ENCODE data around the gene NLRP6.
"Not testable (repeated sequence)": the region's sequence is repeated elsewhere in the genome, so short reads cannot be mapped to it uniquely, and the experiment has no call there.

Gene NLRP6

DNA sequence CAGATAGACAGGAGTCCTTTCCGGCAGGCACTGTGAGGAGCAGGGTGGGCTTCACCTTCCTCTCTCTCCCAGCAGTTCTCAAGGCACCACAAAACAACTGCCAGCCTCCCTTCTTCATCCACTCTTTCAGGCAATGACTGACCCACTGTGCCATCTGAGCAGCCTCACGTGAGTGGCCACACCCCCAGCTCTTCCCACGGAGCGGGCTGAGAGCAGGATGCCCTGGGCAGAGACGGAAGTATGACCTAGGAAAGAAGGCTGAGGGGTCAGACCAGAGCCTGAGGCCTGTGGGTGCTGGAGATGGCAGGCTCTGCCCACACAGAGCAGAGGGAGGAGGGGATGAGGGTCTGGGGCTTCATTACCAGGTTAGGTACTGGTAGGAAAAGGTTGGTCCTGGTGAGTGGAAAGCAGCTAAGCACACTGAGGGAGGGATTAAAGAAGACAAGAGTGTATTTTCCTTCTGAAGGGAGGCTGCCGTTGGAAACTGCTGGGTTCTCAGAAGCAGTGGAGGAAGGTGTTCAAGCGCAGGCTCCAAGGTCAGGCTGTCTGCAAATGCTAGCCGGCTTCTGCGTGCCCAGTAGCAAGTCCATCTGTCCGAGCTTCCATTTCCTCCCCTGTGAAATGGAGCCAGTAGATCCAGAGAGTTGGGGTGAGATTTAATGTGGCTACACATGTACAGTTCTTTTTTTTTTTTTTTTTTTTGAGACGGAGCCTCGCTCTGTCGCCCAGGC lies 4.6 kb downstream of the NLRP6 start:
- DNase-seq, result no peak

DNA sequence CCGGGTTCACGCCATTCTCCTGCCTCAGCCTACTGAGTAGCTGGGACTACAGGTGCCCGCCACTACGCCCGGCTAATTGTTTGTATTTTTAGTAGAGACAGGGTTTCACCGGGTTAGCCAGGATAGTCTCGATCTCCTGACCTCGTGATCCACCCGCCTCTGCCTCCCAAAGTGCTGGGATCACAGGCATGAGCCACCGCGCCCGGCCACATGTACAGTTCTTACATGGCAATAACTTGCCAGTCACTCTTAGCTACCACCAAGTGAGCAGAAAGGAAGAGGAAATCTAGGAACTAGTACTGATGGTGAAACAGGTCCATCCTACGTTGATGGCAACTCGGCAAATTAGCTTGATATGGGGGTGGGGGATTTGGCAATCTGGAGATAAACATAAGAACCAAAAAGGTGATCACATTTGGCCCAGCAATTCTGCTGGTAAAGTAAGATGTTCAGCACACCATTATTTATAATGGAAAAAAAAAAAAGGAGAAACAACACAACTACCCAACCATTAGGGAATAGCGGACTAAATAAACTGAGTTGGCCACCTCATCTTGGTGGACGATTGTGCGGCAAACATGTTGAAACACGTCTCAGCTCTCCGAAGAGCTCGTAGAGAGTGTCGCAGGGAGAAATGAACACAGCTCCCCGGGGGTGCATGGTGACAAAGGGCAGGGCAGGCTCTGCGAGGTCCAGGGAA lies 5.3 kb downstream of the NLRP6 start:
- no peak for DNase-seq

DNA sequence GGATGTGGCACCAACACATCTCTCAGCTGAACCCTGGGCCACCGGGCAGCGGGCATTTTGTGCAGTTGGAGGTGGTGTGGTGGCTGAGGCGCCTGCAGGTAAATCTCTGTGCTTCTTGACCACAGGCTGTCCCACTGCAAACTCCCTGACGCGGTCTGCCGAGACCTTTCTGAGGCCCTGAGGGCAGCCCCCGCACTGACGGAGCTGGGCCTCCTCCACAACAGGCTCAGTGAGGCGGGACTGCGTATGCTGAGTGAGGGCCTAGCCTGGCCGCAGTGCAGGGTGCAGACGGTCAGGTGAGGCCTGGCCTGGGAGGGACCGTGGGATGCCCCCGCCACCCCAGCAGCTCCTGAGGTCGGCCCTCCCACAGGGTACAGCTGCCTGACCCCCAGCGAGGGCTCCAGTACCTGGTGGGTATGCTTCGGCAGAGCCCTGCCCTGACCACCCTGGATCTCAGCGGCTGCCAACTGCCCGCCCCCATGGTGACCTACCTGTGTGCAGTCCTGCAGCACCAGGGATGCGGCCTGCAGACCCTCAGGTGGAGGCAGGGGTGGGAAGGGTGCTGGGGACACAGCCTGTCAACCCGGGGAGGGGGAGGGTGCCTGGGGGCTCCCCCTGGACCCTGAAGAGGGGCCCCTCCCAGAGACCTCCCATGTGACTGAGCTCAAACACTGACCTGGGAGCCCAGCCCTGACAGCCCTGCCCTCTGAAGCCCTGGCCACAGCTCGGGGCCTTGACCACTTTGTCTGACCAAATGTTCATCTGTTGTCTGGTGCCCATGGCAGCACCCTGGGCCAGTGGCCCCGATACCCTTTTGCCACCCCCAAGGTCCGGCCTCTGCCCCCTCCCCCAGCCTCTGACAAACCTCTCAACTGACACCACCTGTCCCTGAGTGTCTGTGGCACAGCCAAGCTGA lies 6.2 kb downstream of the NLRP6 start:
- no peak for DNase-seq

GRCh38 chr11:285021-285893 lies 7.0 kb downstream of the NLRP6 start:
- no peak for DNase-seq

- no peak for DNase-seq
Measured at GRCh38 chr11:285894-286220, 7.7 kb downstream of the NLRP6 start.

GRCh38 chr11:286977-287820 lies 9.0 kb downstream of the NLRP6 start:
- DNase-seq, result not testable (repeated sequence)

DNA sequence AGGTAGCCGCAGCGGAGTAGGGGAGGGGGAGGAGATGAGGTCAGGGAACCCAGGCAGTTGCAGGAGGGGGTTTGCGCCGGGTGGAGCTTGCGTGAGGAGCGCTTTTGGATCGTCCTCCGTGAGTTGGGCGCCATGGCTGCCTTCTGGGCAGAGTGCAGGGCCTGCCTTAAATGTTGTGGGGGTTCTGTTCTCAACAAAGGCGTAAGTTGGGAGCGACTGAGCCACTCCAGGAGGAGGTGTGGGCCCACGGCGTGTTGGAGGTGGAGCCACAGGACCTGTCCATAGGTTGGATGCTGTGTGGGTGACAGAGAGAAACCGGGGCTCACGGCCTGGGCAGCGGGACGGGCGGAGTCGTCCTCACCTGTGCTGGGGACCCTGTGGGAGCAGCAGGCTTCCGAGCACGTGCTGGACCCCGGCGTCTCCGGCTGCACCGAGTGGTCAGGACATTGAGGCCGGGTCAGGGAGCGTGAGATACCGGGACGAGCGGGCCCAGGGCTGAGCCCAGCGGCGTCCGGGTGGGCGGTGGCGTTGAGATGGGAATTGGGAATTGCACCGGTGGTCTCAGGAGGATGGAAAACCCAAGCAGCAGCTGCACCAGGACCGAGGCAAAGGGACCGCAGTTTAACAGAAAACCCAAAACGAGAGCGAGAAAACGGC lies 9.7 kb downstream of the NLRP6 start:
- no peak for DNase-seq

GRCh38 chr11:288478-289397 lies 10.5 kb downstream of the NLRP6 start, which contains the start of gene PGGHG:
Gene PGGHG, plus strand, starts transcription at chr11:289126. Its CDS starts 691 bp downstream, at chr11:289817.
- no peak for DNase-seq

DNA sequence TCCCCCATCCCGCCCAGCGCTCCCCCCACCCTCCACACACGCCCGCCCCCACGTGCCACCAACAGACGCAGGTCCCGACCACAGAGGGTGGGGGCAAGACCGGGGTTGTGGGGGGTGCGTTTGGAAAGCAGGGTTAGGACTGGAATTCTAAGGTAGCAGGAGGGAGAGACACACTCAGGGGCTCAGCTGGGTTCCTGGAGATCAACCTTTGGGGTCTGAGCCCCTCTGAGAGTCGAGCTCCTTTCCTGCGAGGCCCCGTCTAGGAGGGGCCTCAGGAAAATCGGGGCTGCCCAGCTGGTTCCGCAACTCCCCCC lies 11.1 kb downstream of the NLRP6 start:
- no peak for DNase-seq

DNA sequence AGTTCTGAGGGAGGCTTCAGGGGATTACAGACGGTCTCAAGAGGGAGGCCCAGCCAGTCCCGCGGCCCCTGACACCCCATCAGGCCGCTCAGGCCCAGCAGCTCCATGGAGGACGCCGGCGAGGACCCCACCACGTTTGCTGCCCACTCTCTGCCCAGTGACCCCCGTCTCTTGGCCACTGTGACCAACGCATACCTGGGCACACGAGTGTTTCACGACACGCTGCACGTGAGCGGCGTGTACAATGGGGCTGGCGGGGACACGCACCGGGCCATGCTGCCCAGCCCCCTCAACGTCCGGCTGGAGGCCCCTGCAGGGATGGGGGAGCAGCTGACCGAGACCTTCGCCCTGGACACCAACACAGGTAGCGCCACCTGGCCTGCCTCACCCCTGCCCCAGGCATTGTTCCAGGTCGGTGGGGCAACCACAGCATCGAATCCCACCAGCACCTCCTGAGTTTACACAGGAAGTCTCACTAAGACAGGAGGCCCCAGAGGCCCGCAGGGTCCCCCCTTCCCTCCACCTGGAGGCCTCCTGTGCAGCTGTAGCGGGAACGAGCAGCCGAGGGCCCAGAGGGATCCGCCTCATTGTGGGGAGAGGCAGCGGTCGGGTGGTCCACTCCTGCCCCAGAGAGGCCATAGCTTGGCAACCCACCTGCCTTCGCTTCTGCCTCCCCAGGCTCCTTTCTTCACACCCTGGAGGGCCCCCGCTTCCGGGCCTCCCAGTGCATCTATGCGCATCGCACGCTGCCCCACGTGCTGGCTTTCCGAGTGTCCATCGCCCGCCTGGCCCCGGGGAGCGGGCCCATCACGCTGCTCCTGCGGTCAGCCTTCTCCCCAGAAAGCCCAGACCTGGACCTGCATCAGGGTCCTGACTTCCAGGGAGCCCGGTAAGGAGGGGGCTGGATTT lies 11.8 kb downstream of the NLRP6 start:
- no peak for DNase-seq

DNA sequence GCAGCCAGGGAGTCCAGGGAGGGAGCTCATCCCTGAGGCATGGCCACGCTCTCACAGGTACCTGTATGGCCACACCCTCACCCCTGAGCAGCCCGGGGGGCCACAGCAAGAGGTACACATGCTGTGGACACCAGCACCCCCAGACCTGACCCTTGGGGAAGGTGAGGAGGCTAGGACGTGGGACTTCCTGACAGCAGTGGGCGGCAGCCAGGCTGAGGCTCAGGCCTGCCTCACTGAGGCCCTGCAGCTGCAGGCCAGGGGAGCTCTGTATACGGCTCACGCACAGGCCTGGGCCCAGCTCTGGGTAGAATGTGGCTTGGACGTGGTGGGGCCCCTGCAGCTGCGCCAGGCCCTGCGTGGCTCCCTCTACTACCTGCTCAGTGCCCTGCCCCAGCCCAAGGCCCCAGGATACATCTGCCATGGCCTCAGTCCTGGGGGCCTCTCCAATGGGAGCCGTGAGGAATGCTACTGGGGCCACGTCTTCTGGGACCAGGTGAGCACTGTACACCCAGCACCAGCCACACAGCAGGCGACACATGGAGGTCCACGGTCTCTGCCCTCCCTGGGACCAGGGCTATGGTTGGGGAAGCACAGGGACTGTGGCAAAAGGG lies 12.5 kb downstream of the NLRP6 start:
- no peak for DNase-seq

- no peak for DNase-seq
Measured at GRCh38 chr11:291281-292210, 13.3 kb downstream of the NLRP6 start.

- no peak for DNase-seq
Measured at GRCh38 chr11:292211-293121, 14.3 kb downstream of the NLRP6 start.

GRCh38 chr11:293271-293851 lies 15.2 kb downstream of the NLRP6 start:
- DNase-seq, result no peak

GRCh38 chr11:293852-294661 lies 15.8 kb downstream of the NLRP6 start:
- no peak for DNase-seq
